Stimulated activated CD4-positive, alpha-beta T cell treated with anti-CD3 and anti-CD28 coated beads, Interleukin-4, amount 100 ng/mL, for 1 hour (primary cell): ENCODE data around the gene RBMX2.
"Not testable (repeated sequence)": the region's sequence is repeated elsewhere in the genome, so short reads cannot be mapped to it uniquely, and the experiment has no call there.

Experiments used
- DNase-seq: peaks from one replicate; pipeline ENCODE4 v3.0.0-alpha.2; 2020

RBMX2 gene

GRCh38 chrX:130401415-130402207, at the start of gene RBMX2:
RBMX2 (plus strand) TSS chrX:130401987; CDS start chrX:130402033, 46 bp downstream.
- DNase-seq = peak; percentile 69

GRCh38 chrX:130352050-130352449, 49.7 kb upstream of the RBMX2 start:
- not testable (repeated sequence) for DNase-seq

GRCh38 chrX:130376077-130376476, 25.7 kb upstream of the RBMX2 start:
- no peak for DNase-seq

GRCh38 chrX:130378024-130378669, 23.6 kb upstream of the RBMX2 start:
- DNase-seq = no peak

- DNase-seq = no peak
These were observed 16.3 kb upstream of the RBMX2 start, which contains the start of gene GPR119 for GRCh38 chrX:130385520-130385919. GPR119 (minus strand) TSS chrX:130385674; CDS start chrX:130385447, 227 bp downstream.

- DNase-seq = no peak
These were observed 15.4 kb upstream of the RBMX2 start for GRCh38 chrX:130386408-130386808.

GRCh38 chrX:130393451-130394074, 8.2 kb upstream of the RBMX2 start:
- no peak for DNase-seq

GRCh38 chrX:130395341-130395740, 6.4 kb upstream of the RBMX2 start:
- no peak for DNase-seq

- no peak for DNase-seq
These were observed 459 bp downstream of the RBMX2 start for GRCh38 chrX:130402208-130402684.

- no peak for DNase-seq
These were observed 11.6 kb downstream of the RBMX2 start for GRCh38 chrX:130413415-130413814.

- no peak for DNase-seq
These were observed 13.0 kb downstream of the RBMX2 start for GRCh38 chrX:130414800-130415199.

GRCh38 chrX:130415201-130415600, 13.4 kb downstream of the RBMX2 start:
- no peak for DNase-seq

- no peak for DNase-seq
These were observed 15.0 kb downstream of the RBMX2 start for GRCh38 chrX:130416785-130417184.

GRCh38 chrX:130418066-130418465, 16.3 kb downstream of the RBMX2 start:
- DNase-seq = no peak

GRCh38 chrX:130418740-130419139, 17.0 kb downstream of the RBMX2 start:
- no peak for DNase-seq

GRCh38 chrX:130419263-130419662, 17.5 kb downstream of the RBMX2 start:
- DNase-seq = no peak

GRCh38 chrX:130426531-130426930, 24.7 kb downstream of the RBMX2 start:
- DNase-seq = no peak

GRCh38 chrX:130429236-130429635, 27.4 kb downstream of the RBMX2 start:
- not testable (repeated sequence) for DNase-seq

- DNase-seq = no peak
These were observed 34.1 kb downstream of the RBMX2 start for GRCh38 chrX:130435937-130436336.

GRCh38 chrX:130437996-130438395, 36.2 kb downstream of the RBMX2 start:
- not testable (repeated sequence) for DNase-seq

GRCh38 chrX:130443875-130444274, 42.1 kb downstream of the RBMX2 start:
- DNase-seq = no peak

- no peak for DNase-seq
These were observed 43.0 kb downstream of the RBMX2 start for GRCh38 chrX:130444641-130445336.

- DNase-seq = no peak
These were observed 45.2 kb downstream of the RBMX2 start for GRCh38 chrX:130446974-130447373.
